OCI-LY3 (cell line): ENCODE measurements around the gene SFSWAP.

ENCODE experiments used
- EZH2phosphoT487 ChIP-seq: fragments of 200-600 bp; shearing (Covaris generic); IDR thresholded peaks from 2 replicates; pipeline ENCODE4 v1.6.1; 2018; ENCODE audit warnings: antibody characterized with exemption, mixed run types, low read depth
- TF ChIP-seq, protein P1 (sequence below): fragments of 200-600, 300-600 bp; sonication (generic); IDR thresholded peaks from 2 replicates; pipeline ENCODE4 v1.5.1; 2014; ENCODE audit warnings: antibody characterized with exemption, low read length, low read depth

DNA sequence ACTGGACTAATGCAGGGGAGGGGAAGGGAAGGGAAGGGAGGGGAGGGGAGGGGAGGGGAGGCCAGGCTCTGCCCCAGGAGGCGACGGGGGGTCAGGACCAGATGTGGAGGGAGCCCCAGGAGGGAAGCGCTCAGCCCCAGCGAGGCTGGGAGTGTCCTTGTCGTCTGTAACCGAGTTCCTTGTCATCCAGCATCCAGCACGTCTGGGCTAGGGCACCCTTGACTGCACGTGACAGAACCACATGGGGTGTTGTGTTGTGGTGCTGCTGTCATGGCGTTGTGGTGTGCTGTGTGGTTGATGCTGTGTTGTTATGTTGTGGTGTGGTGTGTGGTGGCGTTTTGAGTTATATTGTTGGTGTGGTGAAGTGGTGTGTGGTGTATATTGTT is 28.4 kb upstream of the SFSWAP start:
- TF ChIP-seq, protein P1, sequence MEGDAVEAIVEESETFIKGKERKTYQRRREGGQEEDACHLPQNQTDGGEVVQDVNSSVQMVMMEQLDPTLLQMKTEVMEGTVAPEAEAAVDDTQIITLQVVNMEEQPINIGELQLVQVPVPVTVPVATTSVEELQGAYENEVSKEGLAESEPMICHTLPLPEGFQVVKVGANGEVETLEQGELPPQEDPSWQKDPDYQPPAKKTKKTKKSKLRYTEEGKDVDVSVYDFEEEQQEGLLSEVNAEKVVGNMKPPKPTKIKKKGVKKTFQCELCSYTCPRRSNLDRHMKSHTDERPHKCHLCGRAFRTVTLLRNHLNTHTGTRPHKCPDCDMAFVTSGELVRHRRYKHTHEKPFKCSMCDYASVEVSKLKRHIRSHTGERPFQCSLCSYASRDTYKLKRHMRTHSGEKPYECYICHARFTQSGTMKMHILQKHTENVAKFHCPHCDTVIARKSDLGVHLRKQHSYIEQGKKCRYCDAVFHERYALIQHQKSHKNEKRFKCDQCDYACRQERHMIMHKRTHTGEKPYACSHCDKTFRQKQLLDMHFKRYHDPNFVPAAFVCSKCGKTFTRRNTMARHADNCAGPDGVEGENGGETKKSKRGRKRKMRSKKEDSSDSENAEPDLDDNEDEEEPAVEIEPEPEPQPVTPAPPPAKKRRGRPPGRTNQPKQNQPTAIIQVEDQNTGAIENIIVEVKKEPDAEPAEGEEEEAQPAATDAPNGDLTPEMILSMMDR = no peak
- TF ChIP-seq EZH2phosphoT487 = no peak
